ENCODE results near the gene CDH13. TPM values are rescaled to one million over a fixed set of nuclear protein-coding genes. Genes with fewer than 3 reads are reported as not detected.

Gene CDH13
- total RNA-seq, 1 donor from 2014 or later = 45.1 TPM

GRCh38 chr16:82864332-82865040 lies 237.7 kb downstream of the CDH13 start:
- no peaks in the 10 kb centered on the region for H3K36me3 Mint-ChIP-seq (ENCODE audit: low read depth)
- TF ChIP-seq CTCF (IDR thresholded peaks at IDR 0.05) = no peak
- no peak overlapping the region for H3K4me3 Mint-ChIP-seq (ENCODE audit: unreplicated experiment)
- peaks cover 9% of the 10 kb centered on the region for H3K9me3 Mint-ChIP-seq (ENCODE audit: low read depth)
- no peak for DNase-seq (ENCODE audit: low spot score)
- peaks cover 9% of the 10 kb centered on the region for H3K4me1 Mint-ChIP-seq (ENCODE audit: low read depth)
- H3K27ac Mint-ChIP-seq (ENCODE audit: unreplicated experiment) = no peak overlapping the region
- no peaks in the 10 kb centered on the region for H3K27me3 Mint-ChIP-seq (ENCODE audit: low read depth)

- Mint-ChIP-seq H3K4me3 (ENCODE audit: unreplicated experiment) (no peak overlapping the region), H3K27ac (ENCODE audit: unreplicated experiment) (no peak overlapping the region), H3K9me3 (ENCODE audit: low read depth) (peaks cover 13% of the 10 kb centered on the region), H3K4me1 (ENCODE audit: low read depth) (peaks cover 9% of the 10 kb centered on the region), H3K27me3 (ENCODE audit: low read depth) (no peaks in the 10 kb centered on the region), H3K36me3 (ENCODE audit: low read depth) (no peaks in the 10 kb centered on the region)
- DNase-seq (ENCODE audit: low spot score) = no peak
- no peak for TF ChIP-seq CTCF (IDR thresholded peaks at IDR 0.05)
Observed at GRCh38 chr16:82865412-82865811, 238.6 kb downstream of the CDH13 start.

- DNase-seq (ENCODE audit: low spot score) = no peak
- H3K4me3 Mint-ChIP-seq (ENCODE audit: unreplicated experiment) = no peak overlapping the region
- no peaks in the 10 kb centered on the region for H3K27me3 Mint-ChIP-seq (ENCODE audit: low read depth)
- peaks cover 1% of the 10 kb centered on the region for H3K36me3 Mint-ChIP-seq (ENCODE audit: low read depth)
- no peak overlapping the region for H3K27ac Mint-ChIP-seq (ENCODE audit: unreplicated experiment)
- no peak for TF ChIP-seq CTCF (IDR thresholded peaks at IDR 0.05)
- peaks cover 9% of the 10 kb centered on the region for H3K4me1 Mint-ChIP-seq (ENCODE audit: low read depth)
- peaks cover 23% of the 10 kb centered on the region for H3K9me3 Mint-ChIP-seq (ENCODE audit: low read depth)
Observed at GRCh38 chr16:82867485-82867884, 240.7 kb downstream of the CDH13 start.

- H3K4me1 Mint-ChIP-seq (ENCODE audit: low read depth) = peaks cover 18% of the 10 kb centered on the region
- TF ChIP-seq CTCF (IDR thresholded peaks at IDR 0.05) = no peak
- H3K9me3 Mint-ChIP-seq (ENCODE audit: low read depth) = peaks cover 15% of the 10 kb centered on the region
- no peak overlapping the region for H3K4me3 Mint-ChIP-seq (ENCODE audit: unreplicated experiment)
- H3K27me3 Mint-ChIP-seq (ENCODE audit: low read depth) = no peaks in the 10 kb centered on the region
- H3K27ac Mint-ChIP-seq (ENCODE audit: unreplicated experiment) = no peak overlapping the region
- DNase-seq (ENCODE audit: low spot score) = no peak
- H3K36me3 Mint-ChIP-seq (ENCODE audit: low read depth) = peaks cover 1% of the 10 kb centered on the region
Observed at GRCh38 chr16:82874271-82874670, 247.5 kb downstream of the CDH13 start.

- Mint-ChIP-seq H3K9me3 (ENCODE audit: low read depth) (peaks cover 12% of the 10 kb centered on the region), H3K27ac (ENCODE audit: unreplicated experiment) (no peak overlapping the region), H3K27me3 (ENCODE audit: low read depth) (no peaks in the 10 kb centered on the region), H3K4me3 (ENCODE audit: unreplicated experiment) (no peak overlapping the region), H3K4me1 (ENCODE audit: low read depth) (peaks cover 18% of the 10 kb centered on the region), H3K36me3 (ENCODE audit: low read depth) (peaks cover 1% of the 10 kb centered on the region)
- TF ChIP-seq CTCF (IDR thresholded peaks at IDR 0.05) = no peak
- DNase-seq (ENCODE audit: low spot score) = no peak
Observed at GRCh38 chr16:82874672-82875071, 247.9 kb downstream of the CDH13 start.
